Pancreas (tissue), 10 donors: ENCODE results near the gene DIP2C. TPM values are rescaled to one million over a fixed set of nuclear protein-coding genes. Genes with fewer than 3 reads are reported as not detected.
A peak's percentile ranks its signal among the peaks of the same experiment; 100 is the strongest.

ENCODE experiments used
- ATAC-seq, 4 donors: fragments of 200-7000 bp; cut with Tn5 transposase; one replicate each; pipeline versions ENCODE4 v1.8.0 to v1.9.1; 2020; ENCODE audit warnings: mild to moderate bottlenecking in 4 of 4, moderate library complexity in 4 of 4
- DNase-seq, 6 donors: peaks; one replicate each; pipeline ENCODE4 v3.0.0-alpha.2; 2020
- FAIRE-seq: peaks from 2 replicates; lab custom pipeline; 2012; peaks lifted over from hg19 to GRCh38; lab: Jason Lieb, UNC
- H3K27ac ChIP-seq, 4 donors: fragments of 200-600 bp; sonication (generic); 1 replicate in 3 of 4; 2 replicates in 1 of 4; pipeline versions ENCODE4 v1.5.0 to v1.8.0; 2020
- H3K27me3 ChIP-seq, 4 donors: fragments of 200-600 bp; one replicate each; pipeline ENCODE4 v1.8.0; 2021
- H3K36me3 ChIP-seq, 3 donors: fragments of 200-600 bp; sonication (generic) in 1 of 3; one replicate each; pipeline versions ENCODE4 v1.5.0 to v1.8.0; 2020 to 2021
- H3K4me1 ChIP-seq, 3 donors: fragments of 200-600 bp; one replicate each; pipeline ENCODE4 v1.8.0; 2021
- H3K4me3 ChIP-seq, 4 donors: fragments of 200-600 bp; sonication (generic) in 2 of 4; one replicate each; pipeline versions ENCODE4 v1.5.0 to v1.8.0; 2020 to 2021
- H3K9me3 ChIP-seq, 4 donors: fragments of 200-600 bp; one replicate each; pipeline ENCODE4 v1.8.0; 2021
- CTCF ChIP-seq, 4 donors: fragments of 200-600 bp; sonication (generic) in 3 of 4; IDR thresholded peaks; one replicate each; pipeline versions ENCODE4 v1.5.0 to v1.8.0; 2021; ENCODE audit warnings: antibody characterized with exemption in 4 of 4
- WGBS, 2 donors: extraction: QIAGEN DNeasy Blood & Tissue Kit; methylation state at CpG; one replicate each; pipeline ENCODE4 v1.1.7; 2013; 5-methylcytosine and 5-hydroxymethylcytosine counted together
- intact Hi-C, 3 donors: fragments of 100-400 bp; cut with DNase I; formaldehyde crosslinking; loops; one replicate each; pipeline versions ENCODE4 v1.11.1 to v1.14.2; 2022
- polyA plus RNA-seq, 2 donors: library from polyadenylated mRNA; stranded (reverse); fragments of 200-250 nt; gene quantifications; one replicate each; pipeline ENCODE4 v1.2.3, GENCODE V29; 2013
- total RNA-seq, 6 donors: library from RNA; stranded (reverse); fragmentation: NEBNext Ultra II Directional in 4 of 6; extraction: Animal tissue kit (Norgen Biotek cat#: 25700) in 4 of 6; gene quantifications; one replicate each; pipeline versions ENCODE4 v1.2.1 to v1.2.4, GENCODE V29; 2021 to 2023
- donor health status: healthy with polysubstance abuse.
- donor health status: DM: no; HTN: no; CAD: no; lungs with moderate emphysema.
- donor health status: DM: no; HTN: no; CAD: no.
- donor health status: control.
- donor health status: control.
- donor health status: Bipolar disorder and iron deficiency.
- donor health status: DM: yes; HTN: yes; CAD: no.
- donor health status: DM: no; HTN: no; CAD: no.
- donor health status: DM: no; HTN: no; CAD: no.
- donor health status: DM: yes; HTN: yes; CAD: no.

Gene DIP2C
- total and polyA plus RNA-seq, 8 donors = 4.3 to 11.8 (median 7.3) TPM

GRCh38 chr10:421170-421569 is 268.3 kb downstream of the DIP2C start:
- WGBS, 2 donors = 85 to 90% methylated on average over 8 of the region's 8 CpGs
- no peak for TF ChIP-seq CTCF (IDR thresholded peaks at IDR 0.05)
- no peak for ATAC-seq
- Histone ChIP-seq H3K27ac (no peak overlapping the region), H3K36me3 (no peaks in the 10 kb centered on the region), H3K4me1 (no peaks in the 10 kb centered on the region), H3K9me3 (no peaks in the 10 kb centered on the region), H3K4me3 (no peak overlapping the region), H3K27me3 (no peaks in the 10 kb centered on the region)
- no peak for FAIRE-seq
- DNase-seq = no peak
- intact Hi-C loops = no loop called here

GRCh38 chr10:420154-421121 is 269.0 kb downstream of the DIP2C start:
- Histone ChIP-seq H3K27me3 (no peaks in the 10 kb centered on the region), H3K4me3 (no peak overlapping the region), H3K9me3 (no peaks in the 10 kb centered on the region), H3K36me3 (no peaks in the 10 kb centered on the region), H3K27ac (no peak overlapping the region), H3K4me1 (no peaks in the 10 kb centered on the region)
- DNase-seq (no peak), ATAC-seq (peak in 1 of 4 donors; percentile 41), FAIRE-seq (no peak)
- WGBS, 2 donors = 92 to 93% methylated on average over 46 of the region's 46 CpGs
- no peak for TF ChIP-seq CTCF (IDR thresholded peaks at IDR 0.05)
- intact Hi-C loops = no loop called here

- ATAC-seq (no peak), DNase-seq (no peak), FAIRE-seq (no peak)
- no peaks in the 10 kb centered on the region for H3K27me3 ChIP-seq
- WGBS, 2 donors = 95 to 97% methylated on average over 19 of the region's 19 CpGs
- intact Hi-C loops = no loop called here
- H3K4me1 ChIP-seq = no peaks in the 10 kb centered on the region
- peaks cover 0 to 6% (median 0%) of the 10 kb centered on the region in 3 donors for H3K36me3 ChIP-seq
- no peaks in the 10 kb centered on the region for H3K9me3 ChIP-seq
- no peak overlapping the region for H3K4me3 ChIP-seq
- no peak for TF ChIP-seq CTCF (IDR thresholded peaks at IDR 0.05)
- no peak overlapping the region for H3K27ac ChIP-seq
Observed at GRCh38 chr10:418894-419293, 270.6 kb downstream of the DIP2C start.

DNA sequence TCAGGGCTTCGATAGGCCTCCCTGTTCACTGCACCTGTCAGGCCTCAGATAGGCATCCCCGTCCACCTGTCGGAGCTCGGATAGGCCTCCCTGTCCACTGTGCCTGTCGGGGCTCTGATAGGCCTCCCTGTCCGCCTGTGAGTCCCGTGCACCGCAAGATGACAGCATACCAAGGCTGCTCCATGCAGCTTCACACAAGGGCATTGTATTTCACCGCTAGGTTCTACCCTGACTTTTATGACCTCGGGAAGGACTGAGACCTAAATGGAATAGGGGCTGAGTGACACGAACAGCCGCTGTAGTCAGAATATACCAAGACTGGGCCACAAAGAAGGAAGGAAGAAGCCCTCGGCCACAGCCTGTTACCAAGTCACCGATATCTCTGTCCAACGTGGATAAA is 271.2 kb downstream of the DIP2C start:
- peaks cover 0 to 10% (median 0%) of the 10 kb centered on the region in 3 donors for H3K36me3 ChIP-seq
- FAIRE-seq (no peak), ATAC-seq (no peak), DNase-seq (no peak)
- no peaks in the 10 kb centered on the region for H3K9me3 ChIP-seq
- intact Hi-C loops = no loop called here
- H3K27me3 ChIP-seq = no peaks in the 10 kb centered on the region
- H3K27ac ChIP-seq = no peak overlapping the region
- no peaks in the 10 kb centered on the region for H3K4me1 ChIP-seq
- no peak overlapping the region for H3K4me3 ChIP-seq
- WGBS, 2 donors = 87 to 90% methylated on average over 14 to 15 of the region's 15 CpGs
- TF ChIP-seq CTCF (IDR thresholded peaks at IDR 0.05) = no peak

DNA sequence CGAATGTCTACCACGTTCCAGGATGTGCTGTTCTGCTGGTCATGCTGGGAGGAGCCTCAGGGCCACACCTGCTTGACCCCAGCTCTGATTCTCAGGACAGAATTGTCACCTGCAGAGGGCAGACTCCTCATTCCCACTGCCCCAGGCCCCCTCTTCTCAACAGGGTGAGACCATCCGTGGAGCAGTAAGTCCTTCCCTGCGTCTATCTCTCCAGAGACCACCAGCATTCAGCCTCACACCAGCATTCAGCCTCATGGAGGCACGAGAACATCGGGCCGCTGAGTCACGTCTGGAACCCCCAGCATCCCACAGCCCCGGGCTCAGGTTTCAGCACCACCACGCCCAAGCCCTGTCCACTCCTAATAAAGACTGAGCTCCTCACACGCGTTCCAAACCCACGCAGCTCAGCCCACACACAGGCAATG is 273.4 kb downstream of the DIP2C start:
- WGBS, 2 donors = 89 to 90% methylated on average over 13 of the region's 13 CpGs
- no peak overlapping the region for H3K4me3 ChIP-seq
- no peak overlapping the region for H3K27ac ChIP-seq
- no peak for TF ChIP-seq CTCF (IDR thresholded peaks at IDR 0.05)
- no peaks in the 10 kb centered on the region for H3K27me3 ChIP-seq
- no peaks in the 10 kb centered on the region for H3K9me3 ChIP-seq
- ATAC-seq (no peak), DNase-seq (no peak), FAIRE-seq (no peak)
- intact Hi-C loops = no loop called here
- H3K36me3 ChIP-seq = peaks cover 0 to 11% (median 0%) of the 10 kb centered on the region in 3 donors
- no peaks in the 10 kb centered on the region for H3K4me1 ChIP-seq
